IMR-90 (cell line): ENCODE results near the gene PLEKHJ1. TPM values are rescaled to one million over a fixed set of nuclear protein-coding genes. Genes with fewer than 3 reads are reported as not detected.

ENCODE experiments used
- ATAC-seq: fragments of 200-7000 bp; cut with Tn5 transposase; 2 replicates; pipeline ENCODE4 v1.9.1; 2020; ENCODE audit warnings: low read depth, mild to moderate bottlenecking, moderate library complexity
- BruUV-seq: library from RNA; stranded (reverse); fragments of 400-500 nt; replicated peaks from 2 replicates; lab custom pipeline; 2021; lab: Mats Ljungman, UMichigan
- CTCF ChIA-PET: fragments of 300-600 bp; formaldehyde crosslinking; extraction: SDS; loops from one replicate; lab custom pipeline; 2021; ENCODE audit warnings: antibody characterized with exemption; lab: Yijun Ruan, JAX
- POLR2A ChIA-PET: fragments of 300-600 bp; sonication (Branson Sonifier 250); formaldehyde crosslinking; loops from one replicate; lab custom pipeline; 2022; ENCODE audit warnings: antibody characterized with exemption; ENCODE audit not compliant: unreplicated experiment; lab: Charles Lee
- DNase-seq: peaks from one replicate; pipeline ENCODE4 v3.0.0; 2013
- H2AFZ ChIP-seq: replicated peaks from 2 replicates; pipeline ENCODE3; 2013; ENCODE audit warnings: low read length, mild to moderate bottlenecking; ENCODE audit not compliant: poor library complexity
- H2AK5ac ChIP-seq: 2 replicates; pipeline ENCODE4 v1.6.1; 2013; ENCODE audit warnings: low read depth, low read length, inconsistent platforms
- H2AK9ac ChIP-seq: replicated peaks from 2 replicates; pipeline ENCODE3; 2013; ENCODE audit warnings: mild to moderate bottlenecking, low read depth, low read length, moderate library complexity; ENCODE audit not compliant: poor library complexity
- H2BK120ac ChIP-seq: 2 replicates; pipeline ENCODE4 v1.6.1; 2013; ENCODE audit warnings: low read depth, low read length, inconsistent platforms
- H2BK15ac ChIP-seq: 3 replicates; pipeline ENCODE4 v1.6.1; 2013; ENCODE audit warnings: low read depth, low read length, inconsistent platforms
- H2BK20ac ChIP-seq: 2 replicates; pipeline ENCODE4 v1.6.1; 2013; ENCODE audit warnings: low read depth, mild to moderate bottlenecking, inconsistent platforms, low read length, moderate library complexity
- H2BK5ac ChIP-seq: 2 replicates; pipeline ENCODE4 v1.6.1; 2013; ENCODE audit warnings: mild to moderate bottlenecking, low read depth, low read length, inconsistent platforms; ENCODE audit not compliant: poor library complexity, severe bottlenecking
- H3K14ac ChIP-seq: replicated peaks from 2 replicates; pipeline ENCODE4 v1.6.1; 2013; ENCODE audit warnings: low read depth, low read length, inconsistent platforms
- H3K18ac ChIP-seq: 2 replicates; pipeline ENCODE4 v1.6.1; 2013; ENCODE audit warnings: low read depth, low read length, control low read depth
- H3K23ac ChIP-seq: 2 replicates; pipeline ENCODE4 v1.6.1; 2013; ENCODE audit warnings: low read depth, low read length, inconsistent platforms
- H3K27ac ChIP-seq: 2 replicates; pipeline ENCODE4 v1.5.1; 2013; ENCODE audit warnings: mild to moderate bottlenecking, control low read depth, low read length; ENCODE audit not compliant: insufficient read depth
- H3K27me3 ChIP-seq: 2 replicates; pipeline ENCODE4 v1.6.1; 2013; ENCODE audit warnings: low read length; ENCODE audit not compliant: control insufficient read depth, insufficient read depth
- H3K36me3 ChIP-seq: 2 replicates; pipeline ENCODE4 v1.6.1; 2013; ENCODE audit warnings: low read length, mixed read lengths; ENCODE audit not compliant: control insufficient read depth, insufficient read depth
- H3K4ac ChIP-seq: 2 replicates; pipeline ENCODE4 v1.6.1; 2013; ENCODE audit warnings: low read depth, low read length, inconsistent platforms
- H3K4me1 ChIP-seq: 2 replicates; pipeline ENCODE4 v1.6.1; 2013; ENCODE audit warnings: low read length, mixed read lengths; ENCODE audit not compliant: control insufficient read depth, insufficient read depth
- H3K4me2 ChIP-seq: 2 replicates; pipeline ENCODE4 v1.6.1; 2013; ENCODE audit warnings: low read depth, mild to moderate bottlenecking, control low read depth, low read length, moderate library complexity
- H3K4me3 ChIP-seq: 2 replicates; pipeline ENCODE4 v1.5.1; 2013; ENCODE audit warnings: low read depth, mild to moderate bottlenecking, control low read depth, low read length, moderate library complexity; ENCODE audit not compliant: insufficient read depth
- H3K56ac ChIP-seq: 2 replicates; pipeline ENCODE4 v1.6.1; 2013; ENCODE audit warnings: low read length, inconsistent platforms; ENCODE audit not compliant: insufficient read depth; ENCODE audit errors: extremely low read depth
- H3K79me1 ChIP-seq, 2 experiments: 2 replicates each; pipeline ENCODE4 v1.6.1; 2013; ENCODE audit warnings: low read length in 2 of 2, inconsistent platforms in 1 of 2, low read depth in 1 of 2
- H3K9ac ChIP-seq: 2 replicates; pipeline ENCODE4 v1.6.1; 2013; ENCODE audit warnings: low read depth, low read length, control low read depth
- H3K9me1 ChIP-seq: 2 replicates; pipeline ENCODE4 v1.6.1; 2013; ENCODE audit warnings: low read length, inconsistent platforms; ENCODE audit not compliant: insufficient read depth
- H3K9me3 ChIP-seq: 2 replicates; pipeline ENCODE4 v1.6.1; 2013; ENCODE audit warnings: low read length; ENCODE audit not compliant: control insufficient read depth, insufficient read depth
- H4K20me1 ChIP-seq: 2 replicates; pipeline ENCODE4 v1.6.1; 2013; ENCODE audit warnings: low read length, inconsistent platforms; ENCODE audit not compliant: insufficient read depth
- H4K5ac ChIP-seq: 2 replicates; pipeline ENCODE4 v1.6.1; 2013; ENCODE audit warnings: mild to moderate bottlenecking, low read depth, low read length, control low read depth
- H4K8ac ChIP-seq, 2 experiments: 2 replicates each; pipeline ENCODE4 v1.6.1; 2013; ENCODE audit warnings: low read depth in 2 of 2, low read length in 2 of 2, control low read depth in 1 of 2, inconsistent platforms in 1 of 2
- H4K91ac ChIP-seq: 2 replicates; pipeline ENCODE4 v1.6.1; 2013; ENCODE audit warnings: low read depth, low read length, inconsistent platforms; ENCODE audit not compliant: insufficient read depth
- BHLHE40 ChIP-seq: fragments of 150-350 bp; IDR thresholded peaks from 2 replicates; pipeline ENCODE4 v1.6.1; 2016; ENCODE audit warnings: mild to moderate bottlenecking, low read depth, low read length
- CEBPB ChIP-seq: IDR thresholded peaks from 2 replicates; pipeline ENCODE4 v1.6.1; 2012; ENCODE audit warnings: low read depth, low read length, improper control_type of control experiment
- CHD1 ChIP-seq: IDR thresholded peaks from 2 replicates; pipeline ENCODE4 v1.6.1; 2012; ENCODE audit warnings: low read depth, low read length, improper control_type of control experiment
- ELK1 ChIP-seq: fragments of 150-350 bp; IDR thresholded peaks from 2 replicates; pipeline ENCODE4 v1.6.1; 2016; ENCODE audit warnings: low read depth, mild to moderate bottlenecking, low read length, moderate library complexity, borderline replicate concordance
- MAFK ChIP-seq: IDR thresholded peaks from 2 replicates; pipeline ENCODE4 v1.6.1; 2012; ENCODE audit warnings: low read depth, low read length, improper control_type of control experiment
- MXI1 ChIP-seq: IDR thresholded peaks from 2 replicates; pipeline ENCODE4 v1.6.1; 2012; ENCODE audit warnings: low read depth, mild to moderate bottlenecking, low read length, moderate library complexity, borderline replicate concordance
- NFE2L2 ChIP-seq: fragments of 150-350 bp; IDR thresholded peaks from 2 replicates; pipeline ENCODE4 v1.6.1; 2016; ENCODE audit warnings: low read depth, mild to moderate bottlenecking, low read length
- POLR2A ChIP-seq: IDR thresholded peaks from 2 replicates; pipeline ENCODE4 v1.6.1; 2012; ENCODE audit warnings: mild to moderate bottlenecking, low read depth, low read length
- RCOR1 ChIP-seq: IDR thresholded peaks from 2 replicates; pipeline ENCODE4 v1.6.1; 2012; ENCODE audit warnings: mild to moderate bottlenecking, low read length, improper control_type of control experiment; ENCODE audit not compliant: insufficient replicate concordance
- SMC3 ChIP-seq: fragments of 150-350 bp; IDR thresholded peaks from 2 replicates; pipeline ENCODE4 v1.6.1; 2016; ENCODE audit warnings: low read depth, mild to moderate bottlenecking, antibody characterized with exemption, low read length, moderate library complexity
- USF2 ChIP-seq: fragments of 150-350 bp; IDR thresholded peaks from 2 replicates; pipeline ENCODE4 v1.6.1; 2017; ENCODE audit warnings: mild to moderate bottlenecking, antibody characterized with exemption, low read length, low read depth
- WGBS, 2 experiments: methylation state at CpG; one replicate each; pipeline versions ENCODE4 v1.1.5 to v1.1.7; 2013; ENCODE audit warnings: missing lambda C conversion rate in 2 of 2; ENCODE audit not compliant: insufficient read length in 1 of 2; ENCODE audit errors: extremely low coverage in 2 of 2; 5-methylcytosine and 5-hydroxymethylcytosine counted together
- dilution Hi-C: fragments of 300-500 bp; cut with HindIII; formaldehyde crosslinking; loops from one replicate; pipeline ENCODE4 v1.14.3; 2018; ENCODE audit warnings: low sequenced_read_pairs; ENCODE audit not compliant: unreplicated experiment
- in situ Hi-C: fragments of 300-500 bp; cut with MboI; formaldehyde crosslinking; loops from 3 replicates; pipeline ENCODE4 v1.14.3; 2019; ENCODE audit warnings: low sequenced_read_pairs, inconsistent platforms, mixed read lengths
- intact Hi-C: fragments of 100-400 bp; cut with micrococcal nuclease; formaldehyde crosslinking; loops from 2 replicates; pipeline ENCODE4 v1.10.0; 2022
- polyA plus RNA-seq, 3 experiments: library from polyadenylated mRNA; depleted of rRNA; stranded (reverse); fragments of >200 nt; gene quantifications; 2 replicates each; pipeline ENCODE4 v1.2.3, GENCODE V29; 2012; ENCODE audit warnings: low replicate concordance in 1 of 3
- total RNA-seq: library from RNA; depleted of rRNA; stranded (reverse); fragments of >200 nt; gene quantifications from 2 replicates; pipeline ENCODE4 v1.2.3, GENCODE V29; 2012

The PLEKHJ1 gene
- total and polyA plus RNA-seq, 2 of the 4 experiments (the other 2 are of a cell fraction), result 31.7 to 62.8 TPM

GRCh38 chr19:2197270-2197669, 38.9 kb downstream of the PLEKHJ1 start:
- Histone ChIP-seq H3K27me3 (no peaks in the 10 kb centered on the region), H4K5ac (no peak overlapping the region), H3K36me3 (peaks cover 52% of the 10 kb centered on the region), H3K9me3 (no peaks in the 10 kb centered on the region), H3K9me1 (peaks cover 2% of the 10 kb centered on the region; the same call in 1 of the 2 replicates), H3K79me1 (peaks cover 13 to 86% of the 10 kb centered on the region in 2 experiments), H3K14ac (no peak overlapping the region), H4K20me1 (peaks cover 36% of the 10 kb centered on the region), H3K4ac (no peak overlapping the region), H4K8ac (no peak overlapping the region), H4K91ac (no peak overlapping the region), H3K4me3 (no peak overlapping the region), H2BK5ac (no peak overlapping the region), H3K56ac (no peak overlapping the region), H2BK20ac (no peak overlapping the region), H2AFZ (peak overlapping the region; percentile 49), H3K4me2 (no peak overlapping the region), H3K9ac (no peak overlapping the region), H2AK9ac (peak overlapping the region; percentile 31), H3K23ac (no peak overlapping the region), H2BK15ac (no peak overlapping the region), H3K18ac (no peak overlapping the region), H3K27ac (no peak overlapping the region), H3K4me1 (no peaks in the 10 kb centered on the region), H2BK120ac (no peak overlapping the region), H2AK5ac (0 out of 2 replicates have a peak overlapping the region, but pooled peaks have one; percentile 18)
- WGBS, 2 experiments, result 97% methylated on average over 11 of the region's 15 CpGs; no CpG with 5 or more reads in 1 of the 2 experiments
- ATAC-seq, result no peak
- ChIA-PET POLR2A (no interaction called here), CTCF (no interaction called here)
- intact Hi-C loops (no loop called here), dilution Hi-C loops (no loop called here), in situ Hi-C loops (no loop called here)
- no peak for TF ChIP-seq USF2
- TF ChIP-seq CEBPB, result no peak
- no peak for TF ChIP-seq SMC3
- no peak for TF ChIP-seq MAFK
- TF ChIP-seq MXI1, result no peak
- TF ChIP-seq RCOR1, result no peak
- TF ChIP-seq BHLHE40, result no peak
- TF ChIP-seq NFE2L2, result no peak
- no peak for TF ChIP-seq CHD1
- TF ChIP-seq ELK1, result no peak
- no peak for TF ChIP-seq POLR2A
- no TSS peak for BruUV-seq
- DNase-seq, result no peak
